H1 (cell line): ENCODE data around the gene DCPS. TPM values are rescaled to one million over a fixed set of nuclear protein-coding genes. Genes with fewer than 3 reads are reported as not detected.
A peak's percentile ranks its signal among the peaks of the same experiment; 100 is the strongest.

Experiments used
- CTCF ChIA-PET: fragments of 300-600 bp; sonication (Branson Sonifier 250); formaldehyde crosslinking; loops from one replicate; lab custom pipeline; 2021; ENCODE audit not compliant: partially characterized antibody; lab: Charles Lee
- POLR2A ChIA-PET: fragments of 300-600 bp; sonication (Branson Sonifier 250); formaldehyde crosslinking; loops from one replicate; lab custom pipeline; 2021; ENCODE audit warnings: inconsistent platforms; ENCODE audit not compliant: partially characterized antibody; lab: Charles Lee
- DNase-seq, 2 experiments: peaks; one replicate each; pipeline versions ENCODE4 v3.0.0 to v3.0.0-alpha.2; 2010 to 2022; ENCODE audit warnings: low spot score in 2 of 2, low read depth in 1 of 2, mixed read lengths in 1 of 2
- FAIRE-seq: peaks from 2 replicates; lab custom pipeline; 2011; peaks lifted over from hg19 to GRCh38; lab: Jason Lieb, UNC
- H2AFZ ChIP-seq: 2 replicates; pipeline ENCODE4 v1.8.1; 2012; ENCODE audit warnings: low read length, inconsistent platforms
- H2AK5ac ChIP-seq: 2 replicates; pipeline ENCODE4 v1.6.1; 2013; ENCODE audit warnings: low read depth, low read length
- H2BK120ac ChIP-seq: replicated peaks from 2 replicates; pipeline ENCODE3; 2013; ENCODE audit warnings: low read depth, low read length, inconsistent platforms
- H2BK12ac ChIP-seq: 2 replicates; pipeline ENCODE4 v1.6.1; 2013; ENCODE audit warnings: low read depth, low read length
- H2BK15ac ChIP-seq: 2 replicates; pipeline ENCODE4 v1.6.1; 2013; ENCODE audit warnings: low read length
- H2BK20ac ChIP-seq: 2 replicates; pipeline ENCODE4 v1.6.1; 2013; ENCODE audit warnings: low read length
- H2BK5ac ChIP-seq: 2 replicates; pipeline ENCODE4 v1.6.1; 2013; ENCODE audit warnings: low read depth, low read length
- H3K14ac ChIP-seq: 2 replicates; pipeline ENCODE4 v1.6.1; 2013; ENCODE audit warnings: inconsistent platforms; ENCODE audit not compliant: insufficient read length
- H3K18ac ChIP-seq: 2 replicates; pipeline ENCODE4 v1.6.1; 2013; ENCODE audit warnings: low read length; ENCODE audit errors: extremely low read depth
- H3K23ac ChIP-seq: 2 replicates; pipeline ENCODE4 v1.6.1; 2013; ENCODE audit warnings: inconsistent platforms; ENCODE audit not compliant: insufficient read length
- H3K23me2 ChIP-seq: 2 replicates; pipeline ENCODE4 v1.6.1; 2013; ENCODE audit warnings: low read depth, low read length
- H3K27ac ChIP-seq: 2 replicates; pipeline ENCODE4 v1.6.1; 2011; ENCODE audit warnings: low read depth, low read length, inconsistent platforms
- H3K27me3 ChIP-seq, 4 experiments: replicated peaks in 1 of 4; 1 replicate in 1 of 4; 2 replicates in 3 of 4; pipeline versions ENCODE4 v1.6.1 to v1.8.1; 2011 to 2013; ENCODE audit warnings: low read length in 3 of 4, mild to moderate bottlenecking in 3 of 4, inconsistent platforms in 2 of 4, mixed read lengths in 2 of 4, moderate library complexity in 1 of 4; ENCODE audit not compliant: control insufficient read depth in 3 of 4, insufficient read depth in 3 of 4; ENCODE audit errors: extremely low read depth in 1 of 4
- H3K36me3 ChIP-seq, 4 experiments: 2 replicates each; pipeline versions ENCODE4 v1.6.1 to v1.8.1; 2011 to 2013; ENCODE audit warnings: mild to moderate bottlenecking in 4 of 4, low read length in 3 of 4, moderate library complexity in 2 of 4, control low read depth in 1 of 4, inconsistent platforms in 1 of 4; ENCODE audit not compliant: insufficient read depth in 4 of 4, control insufficient read depth in 2 of 4
- H3K4ac ChIP-seq: replicated peaks from 2 replicates; pipeline ENCODE3; 2013; ENCODE audit warnings: low read length, low read depth, mixed read lengths, inconsistent platforms; ENCODE audit not compliant: insufficient read length
- H3K4me1 ChIP-seq, 4 experiments: replicated peaks in 1 of 4; 1 replicate in 1 of 4; 2 replicates in 3 of 4; pipeline versions ENCODE4 v1.6.1 to v1.8.1; 2011 to 2013; ENCODE audit warnings: low read length in 3 of 4, inconsistent platforms in 2 of 4, mixed read lengths in 1 of 4; ENCODE audit not compliant: insufficient read depth in 4 of 4, control insufficient read depth in 3 of 4
- H3K4me2 ChIP-seq, 2 experiments: 2 replicates each; pipeline versions ENCODE4 v1.6.1 to v1.8.1; 2011 to 2013; ENCODE audit warnings: low read depth in 2 of 2, low read length in 2 of 2, control low read depth in 1 of 2, inconsistent platforms in 1 of 2, mild to moderate bottlenecking in 1 of 2; ENCODE audit not compliant: insufficient read depth in 1 of 2
- H3K4me3 ChIP-seq, 4 experiments: fragments of 200-600, 300-600 bp in 1 of 4; sonication (generic), shearing (Covaris generic), sonication (Bioruptor Twin) in 1 of 4; 2 replicates each; pipeline versions ENCODE4 v1.5.1 to v1.8.1; 2011 to 2016; ENCODE audit warnings: low read length in 4 of 4, low read depth in 3 of 4, control low read depth in 2 of 4, inconsistent platforms in 2 of 4, mild to moderate bottlenecking in 2 of 4, mixed read lengths in 1 of 4, moderate library complexity in 1 of 4; ENCODE audit not compliant: insufficient read depth in 2 of 4; ENCODE audit errors: extremely low read depth in 1 of 4
- H3K56ac ChIP-seq: replicated peaks from 2 replicates; pipeline ENCODE3; 2013; ENCODE audit warnings: low read depth, mild to moderate bottlenecking, mixed read lengths, low read length, inconsistent platforms; ENCODE audit not compliant: insufficient read length
- H3K79me1 ChIP-seq: 2 replicates; pipeline ENCODE4 v1.6.1; 2013; ENCODE audit warnings: low read depth, low read length, control low read depth
- H3K79me2 ChIP-seq, 2 experiments: 2 replicates each; pipeline versions ENCODE4 v1.6.1 to v1.8.1; 2012 to 2013; ENCODE audit warnings: low read length in 2 of 2, mild to moderate bottlenecking in 2 of 2, inconsistent platforms in 1 of 2; ENCODE audit not compliant: insufficient read depth in 2 of 2, control insufficient read depth in 1 of 2
- H3K9ac ChIP-seq, 4 experiments: replicated peaks in 1 of 4; 1 replicate in 1 of 4; 2 replicates in 3 of 4; pipeline versions ENCODE4 v1.6.1 to v1.8.1; 2011 to 2013; ENCODE audit warnings: low read depth in 3 of 4, low read length in 3 of 4, control low read depth in 2 of 4, mild to moderate bottlenecking in 2 of 4, moderate library complexity in 2 of 4, inconsistent platforms in 1 of 4; ENCODE audit errors: extremely low read depth in 1 of 4
- H3K9me3 ChIP-seq, 2 experiments: 2 replicates each; pipeline versions ENCODE4 v1.6.1 to v1.8.1; 2012 to 2013; ENCODE audit warnings: mild to moderate bottlenecking in 2 of 2, moderate library complexity in 2 of 2, control low read depth in 1 of 2, inconsistent platforms in 1 of 2, low read depth in 1 of 2, low read length in 1 of 2, mixed read lengths in 1 of 2; ENCODE audit not compliant: insufficient read depth in 2 of 2
- H4K20me1 ChIP-seq, 2 experiments: replicated peaks in 1 of 2; 2 replicates each; pipeline versions ENCODE3 to v1.8.1; 2011 to 2013; ENCODE audit warnings: inconsistent platforms in 2 of 2, low read length in 2 of 2, mild to moderate bottlenecking in 1 of 2; ENCODE audit not compliant: insufficient read depth in 2 of 2, control insufficient read depth in 1 of 2
- H4K5ac ChIP-seq: 2 replicates; pipeline ENCODE4 v1.6.1; 2013; ENCODE audit warnings: low read length, low read depth, mixed read lengths, inconsistent platforms; ENCODE audit not compliant: insufficient read length
- H4K8ac ChIP-seq: 2 replicates; pipeline ENCODE4 v1.8.0; 2013; ENCODE audit warnings: mild to moderate bottlenecking, moderate library complexity, low read length, inconsistent platforms; ENCODE audit not compliant: insufficient read depth; ENCODE audit errors: extremely low read depth
- H4K91ac ChIP-seq: replicated peaks from 2 replicates; pipeline ENCODE3; 2013; ENCODE audit warnings: low read length, mixed read lengths, inconsistent platforms; ENCODE audit not compliant: insufficient read length
- EGR1 ChIP-seq: IDR thresholded peaks from 2 replicates; pipeline ENCODE4 v1.6.1; 2011; ENCODE audit warnings: low read depth, low read length, borderline replicate concordance
- JUN ChIP-seq: IDR thresholded peaks from 2 replicates; pipeline ENCODE4 v1.6.1; 2011; ENCODE audit warnings: low read depth, mild to moderate bottlenecking, improper control_type of control experiment, low read length
- WGBS, 2 experiments: shearing (Covaris generic) in 1 of 2; methylation state at CpG; one replicate each; pipeline versions ENCODE4 v1.1.6 to v1.1.7; 2013 to 2015; ENCODE audit warnings: low lambda C conversion rate in 2 of 2, mixed read lengths in 2 of 2, inconsistent platforms in 1 of 2, low coverage in 1 of 2, missing lambda C conversion rate in 1 of 2; ENCODE audit not compliant: insufficient replicate concordance in 2 of 2, insufficient coverage in 1 of 2, insufficient read length in 1 of 2; ENCODE audit errors: extremely low coverage in 1 of 2, missing lambda C conversion rate in 1 of 2; 5-methylcytosine and 5-hydroxymethylcytosine counted together
- polyA plus RNA-seq, 7 experiments: library from polyadenylated mRNA; depleted of rRNA in 3 of 7; stranded (reverse) in 5 of 7; unstranded in 2 of 7; fragments of >200 nt in 5 of 7; fragments of 200-250 nt in 2 of 7; gene quantifications; 1 replicate in 5 of 7; 2 replicates in 1 of 7; 4 replicates in 1 of 7; pipeline versions ENCODE4 v1.2.1 to v1.2.3, GENCODE V29; 2011 to 2013; ENCODE audit warnings: missing spikeins in 2 of 7, mixed read lengths in 2 of 7
- total RNA-seq: library from RNA; stranded (reverse); fragmentation: NEBNext Ultra II Directional; extraction: Animal tissue kit (Norgen Biotek cat#: 25700); gene quantifications from 2 replicates; pipeline ENCODE4 v1.2.1, GENCODE V29; 2021

DCPS gene
- total and polyA plus RNA-seq, 2 of the 8 experiments (the other 6 are each of a cell fraction or from before 2014, with no cell fraction given): 24.6 to 55.2 TPM

GRCh38 chr11:126359431-126360048, 55.7 kb downstream of the DCPS start:
- Histone ChIP-seq H3K4me2 (no peak overlapping the region), H3K56ac (no peak overlapping the region), H3K27ac (no peak overlapping the region), H3K9me3 (no peaks in the 10 kb centered on the region), H3K4me3 (no peak overlapping the region), H2BK20ac (no peak overlapping the region), H2BK12ac (no peak overlapping the region), H3K79me1 (peaks cover 10% of the 10 kb centered on the region), H3K79me2 (peaks cover 2 to 25% of the 10 kb centered on the region in 2 experiments; a peak in 3 of 4 replicates), H3K18ac (no peak overlapping the region), H2BK15ac (no peak overlapping the region), H3K4ac (no peak overlapping the region), H4K8ac (peak overlapping the region; percentile 31; the same call in 1 of the 2 replicates), H3K23me2 (peaks cover 11% of the 10 kb centered on the region; the same call in 1 of the 2 replicates), H4K20me1 (peaks cover 0 to 2% of the 10 kb centered on the region in 2 experiments), H3K27me3 (no peaks in the 10 kb centered on the region), H2AFZ (no peak overlapping the region), H3K14ac (no peak overlapping the region), H3K4me1 (peaks cover 0 to 23% (median 10%) of the 10 kb centered on the region in 4 experiments; a peak in 5 of 7 replicates), H4K91ac (no peak overlapping the region), H3K9ac (no peak overlapping the region), H3K36me3 (no peaks in the 10 kb centered on the region), H2AK5ac (no peak overlapping the region), H2BK5ac (no peak overlapping the region), H2BK120ac (no peak overlapping the region), H3K23ac (no peak overlapping the region), H4K5ac (no peak overlapping the region)
- TF ChIP-seq JUN (no peak), EGR1 (0 out of 2 replicates have a peak, but pooled peaks have one; percentile 9)
- no peak for DNase-seq
- ChIA-PET CTCF (interaction anchor here (1.1 to 2.8 kb wide), 7 partner anchors 10 to 52 kb away, joined by 3 to 10 read pairs (median 4); no protein-coding TSS in a partner anchor), POLR2A (interaction anchor here (1.3 kb wide), 1 partner anchor 10 kb away, joined by 4 read pairs; no protein-coding TSS in a partner anchor)
- 94% methylated on average over 11 of the region's 16 CpGs; no CpG with 5 or more reads in 1 of the 2 experiments for WGBS, 2 experiments
- no peak for FAIRE-seq
